Epithelial cell of proximal tubule (primary cell): Measurements from ENCODE around the gene ZMIZ2. TPM values are rescaled to one million over a fixed set of nuclear protein-coding genes. Genes with fewer than 3 reads are reported as not detected.
A peak's percentile ranks its signal among the peaks of the same experiment; 100 is the strongest.
"Not testable (repeated sequence)": the region's sequence is repeated elsewhere in the genome, so short reads cannot be mapped to it uniquely, and the experiment has no call there.

ENCODE experiments used
- DNase-seq: peaks from one replicate; pipeline ENCODE4 v3.0.0-alpha.2; 2011; ENCODE audit warnings: low read depth
- H3K4me3 ChIP-seq: 2 replicates; pipeline ENCODE4 v1.5.1; 2011; ENCODE audit warnings: low read depth, mild to moderate bottlenecking, low read length
- CTCF ChIP-seq: conservative IDR thresholded peaks from 2 replicates; pipeline ENCODE4 v1.5.1; 2012; ENCODE audit warnings: low read depth, mild to moderate bottlenecking, low read length
- total RNA-seq: library from RNA; depleted of rRNA; stranded (reverse); fragments of >200 nt; gene quantifications from 2 replicates; pipeline ENCODE4 v1.2.3, GENCODE V29; 2015

ZMIZ2 gene
- total RNA-seq, 1 donor from 2014 or later: 22.9 TPM

GRCh38 chr7:44768628-44769371, 20.2 kb downstream of the ZMIZ2 start:
- TF ChIP-seq CTCF: no peak

GRCh38 chr7:44769376-44769775, 20.7 kb downstream of the ZMIZ2 start:
- DNase-seq: no peak
- no peak for TF ChIP-seq CTCF
- no peak overlapping the region for H3K4me3 ChIP-seq

More at GRCh38 chr7:44768628-44769371, 20.2 kb downstream of the ZMIZ2 start:
- H3K4me3 ChIP-seq: no peak overlapping the region
- no peak for DNase-seq

GRCh38 chr7:44769776-44770294, 21.2 kb downstream of the ZMIZ2 start:
- no peak overlapping the region for H3K4me3 ChIP-seq
- TF ChIP-seq CTCF: no peak
- DNase-seq: no peak

GRCh38 chr7:44771358-44771757, 22.7 kb downstream of the ZMIZ2 start:
- no peak for TF ChIP-seq CTCF
- no peak overlapping the region for H3K4me3 ChIP-seq
- no peak for DNase-seq

GRCh38 chr7:44772440-44772839, 23.8 kb downstream of the ZMIZ2 start:
- no peak overlapping the region for H3K4me3 ChIP-seq
- no peak for TF ChIP-seq CTCF
- no peak for DNase-seq

- no peak for DNase-seq
- peak; percentile 13 for TF ChIP-seq CTCF
- no peak overlapping the region for H3K4me3 ChIP-seq
Measured at GRCh38 chr7:44772867-44773266, 24.2 kb downstream of the ZMIZ2 start.

- not testable (repeated sequence) for H3K4me3 ChIP-seq, DNase-seq
Measured at GRCh38 chr7:44774486-44774885, 25.8 kb downstream of the ZMIZ2 start.
